HepG2 (cell line): ENCODE measurements around the gene HPD. TPM values are rescaled to one million over a fixed set of nuclear protein-coding genes. Genes with fewer than 3 reads are reported as not detected.
A peak's percentile ranks its signal among the peaks of the same experiment; 100 is the strongest.

Experiments used
- GMEB1 ChIP-seq: sonication (generic); formaldehyde crosslinking; IDR thresholded peaks from 2 replicates; pipeline ENCODE4 v1.5.1; 2020; ENCODE audit warnings: missing genetic modification reagents, mild to moderate bottlenecking, borderline replicate concordance
- HHEX ChIP-seq: IDR thresholded peaks from 2 replicates; pipeline ENCODE4 v1.6.1; 2016; ENCODE audit warnings: control low read depth
- HINFP ChIP-seq: sonication (generic); formaldehyde crosslinking; IDR thresholded peaks from 2 replicates; pipeline ENCODE4 v1.4.0; 2020; ENCODE audit warnings: low read depth, mild to moderate bottlenecking, missing genetic modification reagents
- KIAA2018 ChIP-seq: sonication (generic); formaldehyde crosslinking; IDR thresholded peaks from 2 replicates; pipeline ENCODE4 v1.5.0; 2020; ENCODE audit warnings: mild to moderate bottlenecking, missing genetic modification reagents, borderline replicate concordance
- KMT2B ChIP-seq: IDR thresholded peaks from 2 replicates; pipeline ENCODE4 v1.6.1; 2016; ENCODE audit warnings: missing genetic modification reagents, missing compliant biosample characterization
- MAFF ChIP-seq: IDR thresholded peaks from 2 replicates; pipeline ENCODE4 v1.6.1; 2011; ENCODE audit warnings: low read depth, low read length, improper control_type of control experiment
- NR2F1 ChIP-seq, 2 experiments: fragments of 450-650 bp in 1 of 2; formaldehyde crosslinking in 1 of 2; IDR thresholded peaks; 2 replicates each; pipeline versions ENCODE4 v1.5.0 to v1.6.1; 2016 to 2020; ENCODE audit warnings: mild to moderate bottlenecking in 1 of 2, missing compliant biosample characterization in 1 of 2, missing genetic modification reagents in 1 of 2, moderate library complexity in 1 of 2
- PATZ1 ChIP-seq: sonication (generic); formaldehyde crosslinking; IDR thresholded peaks from 2 replicates; pipeline ENCODE4 v1.4.0; 2020; ENCODE audit warnings: missing genetic modification reagents
- RFXAP ChIP-seq: sonication (generic); formaldehyde crosslinking; IDR thresholded peaks from 2 replicates; pipeline ENCODE4 v1.4.0; 2020; ENCODE audit warnings: missing genetic modification reagents, borderline replicate concordance
- ZNF468 ChIP-seq: sonication (generic); formaldehyde crosslinking; IDR thresholded peaks from 2 replicates; pipeline ENCODE4 v1.8.0; 2022; ENCODE audit warnings: mild to moderate bottlenecking, moderate library complexity, missing genetic modification reagents
- ZNF556 ChIP-seq: sonication (generic); formaldehyde crosslinking; IDR thresholded peaks from 2 replicates; pipeline ENCODE4 v1.4.0; 2020; ENCODE audit warnings: mild to moderate bottlenecking, missing genetic modification reagents, borderline replicate concordance
- ZNF572 ChIP-seq: sonication (generic); formaldehyde crosslinking; IDR thresholded peaks from 2 replicates; pipeline ENCODE4 v1.5.1; 2020; ENCODE audit warnings: mild to moderate bottlenecking, missing genetic modification reagents
- ZNF605 ChIP-seq: sonication (generic); formaldehyde crosslinking; IDR thresholded peaks from 2 replicates; pipeline ENCODE4 v1.8.0; 2022; ENCODE audit warnings: mild to moderate bottlenecking, missing genetic modification reagents
- ZSCAN25 ChIP-seq: sonication (generic); formaldehyde crosslinking; IDR thresholded peaks from 2 replicates; pipeline ENCODE4 v1.8.0; 2022; ENCODE audit warnings: mild to moderate bottlenecking, missing genetic modification reagents
- polyA plus RNA-seq, 8 experiments: library from polyadenylated mRNA; depleted of rRNA in 3 of 8; stranded (reverse) in 7 of 8; unstranded in 1 of 8; fragments of >200 nt; fragmentation: Illumina TruSeq in 4 of 8; extraction: Trizol in 4 of 8; gene quantifications; 2 replicates each; pipeline versions ENCODE4 v1.2.1 to v1.2.3, GENCODE V29; 2011 to 2016; ENCODE audit warnings: low read depth in 4 of 8, missing spikeins in 1 of 8, mixed read lengths in 1 of 8; ENCODE audit not compliant: insufficient read depth in 1 of 8
- total RNA-seq, 5 experiments: library from RNA; depleted of rRNA; stranded (reverse); fragments of >200 nt; fragmentation: Illumina TruSeq; extraction: Trizol; gene quantifications; 2 replicates each; pipeline ENCODE4 v1.2.3, GENCODE V29; 2016; ENCODE audit warnings: low read depth in 1 of 5

HPD gene
- total and polyA plus RNA-seq, 2 of the 13 experiments (the other 11 are each of a cell fraction or from before 2014, with no cell fraction given), result 120 to 195 TPM

GRCh38 chr12:121888478-121889273, 30.0 kb upstream of the HPD start, which contains the start of gene PSMD9 (continued):
- TF ChIP-seq RFXAP (peak; percentile 13; the same call in 1 of the 2 replicates), MAFF (no peak), ZSCAN25 (peak; percentile 25), KIAA2018 (CRISPR knock-in tag) (no peak), KMT2B (CRISPR knock-in tag) (peak; percentile 93), ZNF468 (CRISPR knock-in tag) (no peak), ZNF605 (peak; percentile 93), PATZ1 (CRISPR knock-in tag) (peak; percentile 70), ZNF572 (CRISPR knock-in tag) (peak; percentile 91; the same call in 1 of the 2 replicates), HINFP (CRISPR knock-in tag) (no peak), ZNF556 (peak; percentile 90; the same call in 1 of the 2 replicates), NR2F1 (CRISPR knock-in tag; IDR thresholded peaks at IDR 0.05) (peak; percentile 28 to 49; a peak in 2 of 4 replicates), GMEB1 (peak; percentile 93), HHEX (CRISPR knock-in tag) (no peak)
